ENCODE data around the gene SLC7A9.
"Not testable (repeated sequence)": the region's sequence is repeated elsewhere in the genome, so short reads cannot be mapped to it uniquely, and the experiment has no call there.

Gene SLC7A9

DNA sequence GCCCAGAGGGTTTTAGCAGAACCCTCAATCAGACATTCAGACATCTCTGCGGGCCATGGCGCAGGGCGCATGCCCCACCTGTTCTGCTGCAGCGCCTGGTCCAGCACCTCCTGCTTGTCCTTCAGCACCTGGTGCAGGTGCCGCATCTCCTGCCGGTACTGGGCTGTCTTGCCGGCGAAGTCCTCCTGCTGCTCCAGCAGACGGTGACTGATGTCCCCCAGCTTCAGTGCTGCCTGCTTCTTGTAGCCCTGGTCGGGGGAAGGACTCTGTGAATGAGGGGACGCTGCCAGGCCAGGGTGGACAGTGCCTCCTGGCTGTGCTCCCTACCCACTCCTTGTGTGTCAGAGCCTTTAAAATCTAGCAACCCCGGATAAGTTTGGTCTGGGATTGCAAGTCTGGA is 12.2 kb upstream of the SLC7A9 start:
- no peak for DNase-seq

DNA sequence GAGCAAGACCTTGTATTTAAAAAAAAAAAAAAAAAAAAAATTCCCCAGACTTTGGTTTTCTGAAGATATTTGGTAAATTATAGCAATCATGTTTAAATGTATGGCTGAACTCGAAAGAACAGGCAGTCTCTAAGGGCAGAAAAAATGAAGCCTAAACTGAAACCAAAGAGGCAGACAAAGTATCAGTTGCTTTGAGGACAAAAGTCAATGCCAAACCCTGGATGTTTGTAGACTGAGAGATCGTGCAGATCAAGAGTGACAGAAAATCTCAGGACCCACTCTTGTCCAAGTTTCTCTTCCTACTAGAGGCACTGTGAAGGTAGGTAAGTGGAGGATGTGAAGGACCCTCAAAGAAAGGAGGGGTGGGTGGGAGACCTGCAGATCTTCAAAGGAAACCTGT is 11.1 kb upstream of the SLC7A9 start:
- no peak for DNase-seq

DNA sequence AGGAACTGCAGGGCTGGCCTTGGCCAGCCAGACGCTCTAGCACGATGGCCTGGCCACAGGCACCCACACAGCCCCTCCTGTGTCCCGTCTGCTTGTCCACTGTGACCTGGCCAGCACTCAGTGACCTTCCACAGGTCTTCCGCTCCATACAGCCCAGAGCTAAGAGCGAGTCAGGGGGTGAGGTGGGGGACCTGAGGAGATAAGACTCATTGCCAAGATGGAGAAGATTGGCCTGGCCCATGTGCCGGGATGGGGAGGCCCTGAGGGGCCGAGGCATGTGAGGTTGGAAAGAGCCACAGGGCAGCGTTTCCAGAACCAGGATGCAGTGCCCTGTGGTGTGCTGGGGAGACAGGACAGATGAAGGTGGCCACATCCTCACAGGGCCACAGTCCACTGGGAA is 10.2 kb upstream of the SLC7A9 start:
- DNase-seq: no peak

DNA sequence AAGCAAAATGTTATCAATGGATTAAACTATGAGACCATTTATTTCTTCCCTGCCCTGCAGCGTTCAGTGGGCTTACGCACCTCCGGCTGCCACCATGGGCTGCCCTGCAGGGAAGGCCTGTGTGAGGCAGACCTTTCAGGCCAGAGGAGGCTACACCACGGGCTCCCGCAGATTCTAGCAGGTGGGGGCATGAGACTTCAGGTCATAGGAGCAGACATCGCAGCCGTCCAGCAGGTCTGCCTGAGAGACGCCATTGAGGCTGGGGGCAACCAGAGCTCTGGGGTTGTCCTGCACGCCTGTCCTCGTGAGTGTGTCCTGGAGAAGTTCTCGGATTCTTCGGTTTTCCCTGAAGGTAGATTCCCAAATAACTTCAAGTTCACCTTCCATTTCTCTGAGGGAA is 9.4 kb upstream of the SLC7A9 start:
- DNase-seq: no peak

DNA sequence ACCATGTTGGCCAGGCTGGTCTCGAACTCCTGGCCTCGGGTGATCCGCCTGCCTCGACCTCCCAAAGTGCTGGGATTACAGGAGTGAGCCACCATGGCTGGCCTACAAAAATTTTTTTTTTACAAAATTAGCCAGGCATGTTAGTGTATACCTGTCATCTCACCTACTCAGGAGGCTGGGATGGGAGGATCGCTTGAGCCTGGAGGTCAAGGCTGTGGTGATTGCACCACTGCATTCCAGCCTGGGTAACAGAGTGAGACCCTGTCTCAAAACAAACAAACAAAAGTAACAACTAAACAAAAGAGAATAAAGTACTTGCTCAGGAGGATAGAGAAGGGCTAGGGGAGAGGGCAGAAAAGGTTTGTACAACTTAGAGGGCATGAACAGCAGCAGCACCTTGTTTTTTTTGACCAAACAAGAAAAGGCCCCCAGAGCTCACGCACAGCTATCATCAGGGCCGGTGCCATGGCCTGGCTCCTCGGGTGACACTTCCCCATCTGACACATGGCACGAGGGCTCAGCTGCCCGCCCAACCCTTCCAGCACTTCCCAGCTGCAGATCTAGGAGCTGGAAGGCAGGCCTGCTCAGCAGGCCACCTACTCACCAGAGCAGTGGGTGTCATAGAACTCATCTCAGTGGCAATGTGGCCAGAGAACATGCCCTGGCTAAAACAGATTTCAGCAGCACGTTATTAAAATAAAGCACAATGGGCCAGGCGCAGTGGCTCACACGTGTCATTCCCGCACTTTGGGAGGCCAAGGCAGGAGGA is 8.6 kb upstream of the SLC7A9 start:
- no peak for DNase-seq

DNA sequence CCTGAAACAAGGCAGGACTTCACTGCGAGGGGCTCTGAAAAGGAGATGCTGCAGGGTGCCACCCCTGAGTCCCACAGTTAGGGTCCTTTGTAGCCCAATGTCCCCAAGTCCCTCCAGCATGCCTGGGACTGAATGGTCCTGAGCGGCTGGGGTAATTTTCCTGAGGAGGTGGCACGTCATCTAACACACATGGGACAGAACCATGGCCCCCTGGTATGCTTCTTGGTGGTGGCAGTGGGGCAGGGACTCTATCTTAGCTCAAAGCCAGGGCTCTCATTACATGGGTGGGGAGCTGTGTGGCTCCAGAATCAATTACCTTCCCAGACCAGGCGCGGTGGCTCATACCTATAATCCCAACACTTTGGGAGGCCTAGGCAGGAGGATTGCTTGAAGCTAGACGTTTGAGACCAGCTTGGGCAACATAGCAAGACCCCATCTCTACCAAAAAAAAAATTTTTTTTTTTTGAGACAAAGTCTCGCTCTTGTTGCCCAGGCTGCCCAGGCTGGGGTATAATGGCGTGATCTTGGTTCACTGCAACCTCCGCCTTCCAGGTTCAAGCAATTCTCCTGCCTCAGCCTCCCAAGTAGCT is 7.9 kb upstream of the SLC7A9 start:
- DNase-seq: no peak

DNA sequence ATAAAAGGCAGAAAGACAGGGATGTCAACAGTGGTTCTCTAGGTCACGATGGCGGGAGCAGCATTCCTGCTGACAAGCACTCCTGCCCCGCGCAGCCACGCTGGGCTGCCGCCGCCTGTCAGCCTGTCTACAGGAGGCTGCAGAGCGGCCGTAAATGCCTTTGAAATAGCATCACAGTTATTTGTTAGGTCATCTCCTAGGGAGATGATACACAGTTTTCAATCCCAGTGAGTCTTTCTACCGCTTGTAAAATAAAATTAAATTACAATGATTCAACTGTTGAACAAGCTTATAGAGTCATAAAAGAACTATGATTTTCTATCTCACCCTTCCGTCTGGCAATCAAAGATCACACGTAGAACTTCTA is 7.3 kb upstream of the SLC7A9 start:
- no peak for DNase-seq

DNA sequence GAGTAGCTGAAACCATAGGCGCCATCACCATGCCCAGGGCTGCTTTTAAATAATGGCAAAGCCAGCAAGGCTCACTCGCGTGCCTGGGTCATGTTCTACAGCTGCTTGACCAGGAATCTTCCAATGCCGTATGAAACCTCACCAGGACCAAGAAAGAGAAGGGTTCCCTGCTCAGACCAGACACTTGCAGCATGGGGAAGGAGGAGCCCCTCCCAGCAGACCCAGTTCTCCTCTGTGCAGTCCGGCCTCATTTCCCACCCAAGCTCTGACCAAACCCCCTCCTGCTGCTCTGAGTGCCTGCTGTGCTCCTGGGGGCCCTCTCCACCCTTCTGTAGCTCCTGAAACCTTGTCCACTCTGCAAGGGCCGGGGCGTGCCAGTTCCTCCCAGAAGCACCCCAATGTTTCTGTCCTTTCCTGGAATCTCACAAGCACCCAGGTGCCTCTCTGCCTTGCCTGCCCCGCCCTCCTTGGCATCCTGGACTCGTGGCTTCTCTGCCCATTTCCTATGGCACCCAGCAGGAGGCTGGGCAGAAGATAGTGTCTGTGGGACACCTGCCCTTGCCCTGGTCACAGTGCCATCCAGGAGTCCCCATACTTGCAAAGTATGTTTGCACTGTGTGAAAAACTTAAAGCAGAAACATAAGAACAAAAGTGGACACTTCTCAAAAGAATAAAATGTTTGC is 6.8 kb upstream of the SLC7A9 start:
- no peak for DNase-seq

DNA sequence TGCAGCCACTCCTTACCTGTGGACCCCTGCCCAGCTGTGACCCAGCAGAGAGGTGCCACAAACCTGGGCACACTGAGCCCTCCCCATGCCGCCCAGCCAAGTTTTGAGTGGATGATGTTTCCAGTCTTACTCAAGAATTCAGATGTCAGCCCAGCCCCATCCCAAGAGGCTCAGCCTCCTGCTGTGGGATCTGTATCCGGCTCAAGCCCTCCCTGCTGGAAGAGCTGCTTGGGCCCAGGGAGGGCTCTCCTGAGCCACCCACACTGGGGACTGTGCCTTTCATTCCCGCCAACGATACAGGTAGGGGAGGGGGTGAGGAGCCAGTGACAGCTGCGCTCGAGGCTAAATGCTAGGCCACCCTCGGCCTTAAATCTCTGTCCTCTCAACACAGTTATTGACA is 5.9 kb upstream of the SLC7A9 start:
- DNase-seq: no peak

DNA sequence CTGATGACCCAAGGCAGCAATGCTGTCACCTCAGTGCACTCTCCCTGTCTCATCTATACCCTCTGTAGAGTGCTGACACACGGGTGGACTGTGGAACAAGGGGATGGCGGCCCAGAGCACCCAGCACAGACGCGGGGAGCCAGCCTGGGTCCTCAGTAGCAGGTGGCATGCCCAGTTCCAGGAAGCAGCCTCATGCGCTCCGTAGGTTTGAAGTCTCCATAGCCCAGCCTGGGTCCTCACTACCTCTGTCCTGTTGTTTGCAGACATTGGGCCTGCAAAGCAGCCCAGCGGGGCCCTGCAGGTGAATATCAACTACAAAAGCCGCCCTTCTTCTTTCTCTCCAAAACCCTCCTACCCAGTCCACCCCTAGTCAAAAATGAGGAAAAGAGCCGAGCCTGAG is 5.0 kb upstream of the SLC7A9 start:
- no peak for DNase-seq

DNA sequence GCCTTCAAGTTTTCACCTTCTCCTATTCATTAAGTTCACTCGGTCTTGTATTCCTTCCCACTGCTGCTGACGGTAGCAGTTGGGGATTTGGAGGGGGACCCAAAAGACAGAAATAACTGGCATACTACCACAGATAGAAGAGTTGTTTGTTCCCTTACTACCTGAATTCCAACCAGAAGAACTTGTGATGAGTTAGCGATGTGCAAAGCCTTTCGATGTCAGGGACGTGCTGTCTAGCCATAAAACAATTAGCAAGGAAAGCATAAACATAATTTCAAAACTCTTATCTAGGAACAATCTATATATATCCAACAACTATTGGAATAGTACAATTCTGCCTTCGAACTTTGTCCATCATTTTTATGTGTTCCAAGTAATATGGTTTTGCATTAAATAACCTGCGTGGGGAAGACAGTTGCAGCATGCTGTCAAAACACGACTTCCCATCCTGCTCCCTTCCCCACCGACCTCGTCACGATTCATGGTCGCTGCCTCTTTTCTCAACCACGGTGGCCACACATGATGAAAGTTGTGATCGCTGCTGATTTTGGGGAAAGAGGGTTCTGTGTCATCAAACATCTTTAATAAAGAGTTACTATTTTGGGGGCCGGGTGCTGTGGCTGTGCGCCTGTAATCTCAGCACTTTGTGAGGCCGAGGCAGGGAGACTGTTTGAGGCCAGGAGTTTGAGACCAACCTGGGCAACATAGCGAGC is 3.8 kb upstream of the SLC7A9 start:
- DNase-seq: no peak

DNA sequence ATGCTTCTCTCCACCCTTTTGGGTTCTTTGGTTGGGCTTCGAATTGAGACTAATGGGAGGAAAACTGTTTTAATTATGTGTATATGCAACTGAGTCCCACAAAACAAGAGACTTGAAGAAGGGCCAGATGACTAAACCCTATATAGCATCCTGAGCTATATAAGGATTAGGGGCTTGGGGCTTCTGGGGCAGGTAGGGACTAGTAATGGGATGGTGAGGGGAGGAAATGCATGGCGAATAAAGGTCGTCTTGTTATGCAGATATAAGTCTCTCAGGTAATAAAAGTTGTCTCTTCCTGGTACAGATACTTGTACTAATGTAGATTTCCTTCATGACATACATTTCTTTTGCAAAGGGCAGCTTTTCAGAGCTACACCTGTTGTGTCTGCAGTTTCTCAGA is 2.8 kb upstream of the SLC7A9 start:
- no peak for DNase-seq

DNA sequence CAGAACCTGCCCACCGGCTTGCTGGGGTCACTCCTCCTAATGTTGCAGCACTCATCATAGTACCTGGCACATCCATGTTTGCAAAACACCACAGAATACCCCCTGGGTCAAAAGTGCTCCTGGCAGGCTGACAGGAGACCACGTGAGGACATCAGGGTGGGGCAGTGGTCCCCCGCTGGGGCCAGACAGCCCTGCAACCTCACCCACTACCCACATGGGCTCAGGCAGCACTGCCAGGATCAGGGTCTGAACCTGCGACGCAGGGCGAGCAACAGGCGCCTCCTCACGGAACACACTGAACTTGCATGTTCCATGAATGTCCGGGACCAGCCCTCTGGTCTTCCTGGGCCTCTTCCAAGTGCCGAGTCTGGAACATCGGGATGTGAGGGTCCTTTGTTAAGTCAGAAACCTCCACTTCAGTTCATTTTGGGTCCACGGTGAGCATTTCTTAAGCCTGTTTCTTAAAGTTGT is 1.4 kb upstream of the SLC7A9 start:
- DNase-seq: no peak

DNA sequence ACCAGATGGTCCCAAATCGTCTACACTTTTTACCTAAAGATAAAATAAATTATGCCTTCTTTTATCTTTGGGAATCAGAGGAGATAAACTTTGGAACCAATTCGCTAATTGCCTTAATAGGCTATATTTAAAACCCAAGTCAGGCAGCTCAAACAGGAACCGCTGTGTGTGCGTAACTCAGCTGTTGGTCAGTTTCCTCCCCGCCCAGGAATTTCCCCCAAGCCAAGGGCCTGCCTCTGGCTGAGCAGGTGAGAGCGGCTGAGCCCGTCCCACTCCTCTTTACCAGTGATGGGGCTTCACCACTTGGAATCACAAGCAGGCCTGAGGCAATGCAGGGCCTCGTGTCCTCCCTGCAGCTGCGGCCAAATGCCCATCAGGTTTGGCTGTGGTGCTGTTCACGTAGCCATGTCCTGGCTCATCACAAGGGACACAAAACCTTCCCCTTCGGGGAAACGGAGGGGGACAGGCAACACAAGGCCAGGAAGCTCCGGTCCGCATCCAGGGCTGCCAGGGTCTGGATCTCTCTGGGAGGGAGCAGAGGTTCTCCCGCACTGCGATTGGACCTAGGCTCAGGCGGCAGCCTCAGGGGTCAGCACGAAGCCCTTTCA is 503 bp upstream of the SLC7A9 start:
- DNase-seq: no peak

DNA sequence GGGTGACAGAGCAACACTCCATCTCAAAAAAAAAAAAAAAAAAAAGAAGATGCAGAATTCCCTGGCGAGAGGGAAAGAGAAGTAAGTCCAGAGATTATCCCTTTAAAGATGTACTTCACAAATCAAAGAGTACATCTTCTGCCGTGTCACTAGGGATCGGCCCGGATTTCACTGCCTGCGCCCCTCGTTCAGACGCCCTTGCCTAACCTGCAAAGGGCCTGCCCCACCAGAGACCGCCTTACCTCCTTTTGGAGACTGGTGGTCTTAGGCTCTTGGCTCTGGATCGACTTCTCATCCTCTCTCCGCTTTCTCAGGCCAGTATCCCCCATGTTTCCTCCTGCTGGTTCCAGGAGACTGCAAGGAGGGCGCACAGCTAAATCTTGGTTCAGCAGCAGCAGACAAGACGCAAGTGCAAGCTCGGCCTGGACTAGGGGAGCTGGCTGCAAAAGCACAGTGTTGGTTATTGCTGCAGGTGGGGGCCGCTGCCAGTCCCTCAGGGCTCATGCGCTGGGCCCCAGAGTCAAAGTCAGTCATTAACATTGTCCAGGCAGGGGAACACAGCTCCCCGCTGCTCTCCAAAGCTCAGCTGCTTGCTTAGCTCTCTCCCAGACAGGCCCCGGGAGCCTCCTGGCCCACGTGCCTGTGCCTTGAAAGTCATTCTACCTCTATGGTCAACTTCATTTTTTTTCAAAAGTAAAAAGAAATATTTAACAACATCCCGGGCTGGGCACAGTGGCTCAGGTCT is 1.2 kb downstream of the SLC7A9 start:
- DNase-seq: no peak

DNA sequence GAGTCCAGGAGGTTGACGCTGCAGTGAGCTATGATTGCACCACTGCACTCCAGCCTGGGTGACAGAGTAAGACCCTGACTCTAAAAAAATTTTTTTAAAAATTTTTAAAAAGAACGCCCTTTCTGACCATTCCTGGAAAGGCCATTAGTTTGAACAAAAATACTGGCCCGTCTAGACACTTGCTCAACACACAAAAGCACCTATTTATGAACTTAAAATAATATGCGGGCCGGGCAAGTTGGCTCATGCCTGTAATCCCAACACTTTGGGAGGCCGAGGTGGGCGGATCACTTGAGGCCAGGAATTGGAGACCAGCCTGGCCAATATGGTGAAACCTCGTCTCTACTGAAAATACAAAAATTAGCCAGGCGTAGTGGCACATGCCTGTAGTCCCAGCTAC is 2.1 kb downstream of the SLC7A9 start:
- not testable (repeated sequence) for DNase-seq

DNA sequence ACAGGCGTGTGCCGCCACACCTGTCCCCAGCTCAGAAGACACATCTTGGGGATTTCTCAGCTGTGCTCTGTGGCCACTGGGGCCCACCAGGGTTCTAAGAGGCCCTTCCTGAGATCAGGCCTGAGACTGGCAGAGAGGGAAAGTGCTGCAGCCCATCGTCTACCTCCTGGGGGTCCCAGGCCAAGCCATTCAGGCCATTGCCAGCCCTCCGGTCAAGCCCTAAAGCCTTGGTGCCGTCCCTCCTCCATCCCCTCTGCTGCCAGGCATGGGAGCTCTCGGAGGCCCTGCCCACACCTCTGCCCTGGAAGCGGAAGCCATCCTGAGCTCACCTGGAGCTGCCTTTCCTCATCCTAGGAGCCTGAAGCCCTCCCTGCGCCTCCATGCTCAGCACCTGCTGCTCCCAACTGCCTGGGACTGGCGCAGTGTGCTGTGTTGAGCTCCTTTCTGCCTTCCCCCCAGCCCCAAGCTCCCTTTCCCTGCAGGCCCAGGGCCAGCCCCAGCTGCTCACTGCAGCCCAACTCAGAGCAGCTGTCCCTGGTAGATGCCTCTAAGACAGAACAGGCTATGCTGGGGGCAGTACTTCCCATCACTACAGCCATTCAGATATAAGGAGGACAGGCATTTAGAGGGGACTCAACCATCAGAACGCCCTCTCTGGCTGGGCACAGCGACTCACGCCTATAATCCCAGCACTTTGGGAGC is 2.9 kb downstream of the SLC7A9 start:
- no peak for DNase-seq

DNA sequence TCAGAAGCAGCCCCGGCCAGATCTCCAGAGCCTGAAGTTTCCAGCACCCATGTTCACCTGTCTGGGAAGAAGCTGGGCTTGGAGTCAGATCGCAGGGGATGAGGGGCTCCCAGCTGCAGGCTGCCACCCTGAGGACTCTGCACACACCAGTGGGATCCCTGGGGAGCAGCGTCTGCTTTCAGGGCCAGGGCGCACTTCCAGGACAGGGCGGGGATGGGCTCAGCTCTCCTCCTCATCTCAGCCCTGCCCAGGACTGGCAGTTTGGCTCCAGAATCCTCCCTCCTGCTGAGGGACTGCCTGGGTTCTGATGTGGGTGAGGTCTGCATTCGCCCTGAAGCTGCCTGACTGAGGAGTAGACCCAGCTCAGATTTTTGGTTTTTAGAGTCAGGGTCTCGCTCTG is 3.5 kb downstream of the SLC7A9 start:
- DNase-seq: no peak

DNA sequence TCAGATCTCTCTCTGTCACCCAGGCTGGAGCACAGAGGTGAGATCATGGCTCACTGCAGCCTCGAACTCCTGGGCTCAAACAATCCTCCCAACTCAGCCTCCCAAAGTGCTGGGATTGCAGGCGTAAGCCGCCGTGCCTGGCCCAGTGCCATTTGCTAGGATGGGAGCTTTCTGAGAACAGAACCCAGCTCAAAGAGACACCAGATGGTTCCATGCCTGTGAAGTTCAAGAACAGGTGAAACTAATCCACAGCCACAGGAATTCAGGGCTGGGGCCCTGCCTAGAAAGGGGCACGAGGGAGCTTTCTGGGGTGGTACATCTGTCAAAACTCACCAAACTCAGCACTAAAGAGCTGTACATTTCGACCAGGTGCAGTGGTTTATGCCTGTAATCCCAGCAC is 4.2 kb downstream of the SLC7A9 start:
- DNase-seq: no peak

DNA sequence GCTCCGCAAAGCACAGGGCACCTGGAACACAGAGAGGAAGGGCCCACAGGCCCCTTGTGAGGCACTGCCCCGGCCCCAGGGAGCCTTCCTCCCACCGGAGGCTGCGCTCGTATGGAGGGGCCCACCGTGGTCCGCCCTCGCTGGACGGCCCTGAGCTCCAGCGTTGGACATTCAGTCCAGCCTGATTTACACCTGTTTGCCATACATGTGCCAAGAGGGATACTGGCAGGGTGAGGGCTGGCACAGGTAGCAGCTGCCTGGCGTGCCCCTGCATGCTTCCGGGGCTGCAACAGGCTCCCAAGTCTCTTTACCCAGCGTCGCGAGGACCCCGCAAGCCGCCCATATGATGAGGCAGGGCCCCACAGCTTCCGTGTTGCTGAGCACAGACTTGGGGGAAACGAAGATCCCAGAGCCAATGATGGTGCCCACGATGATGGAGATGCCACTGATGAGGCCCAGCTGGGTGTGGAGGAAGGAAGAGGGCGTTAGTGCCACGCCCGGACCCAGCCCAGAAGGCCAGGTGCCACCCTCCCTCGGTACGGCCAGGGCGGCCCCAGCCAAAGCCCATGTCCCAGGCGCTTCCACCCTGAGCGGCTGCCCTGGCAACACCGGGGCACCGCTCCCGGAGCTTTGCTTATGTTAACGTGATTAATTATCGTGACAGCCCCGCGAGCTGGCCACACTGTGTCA is 5.1 kb downstream of the SLC7A9 start:
- no peak for DNase-seq

DNA sequence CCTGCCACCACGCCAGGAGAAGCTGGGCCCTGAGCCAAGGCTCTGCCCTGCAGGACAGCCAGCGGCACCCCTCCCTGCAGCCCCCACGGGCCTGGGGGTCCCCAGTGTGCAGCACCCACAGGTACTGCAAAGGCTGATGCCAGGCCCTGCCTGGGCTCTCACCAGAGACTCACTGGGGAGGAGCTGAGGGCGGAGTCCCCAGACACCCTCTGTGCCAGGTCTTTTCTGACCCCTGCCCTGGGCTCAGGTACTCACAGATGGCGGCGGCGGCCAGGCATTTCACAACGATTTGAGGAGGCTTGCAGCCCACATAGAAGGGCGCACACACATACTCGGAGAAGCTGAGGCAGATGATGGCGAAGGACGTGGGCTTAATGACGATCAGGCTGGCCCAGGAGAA is 5.7 kb downstream of the SLC7A9 start:
- DNase-seq: no peak

All from CD4-positive, alpha-beta T cell treated with Interleukin-12 subunit alpha and Interleukin-12 subunit beta, for 1 hour (primary cell).